ENCODE results near the gene RASA3. TPM values are rescaled to one million over a fixed set of nuclear protein-coding genes. Genes with fewer than 3 reads are reported as not detected.
"Not testable (repeated sequence)": the region's sequence is repeated elsewhere in the genome, so short reads cannot be mapped to it uniquely, and the experiment has no call there.

RASA3 gene
- total RNA-seq, 4 donors from 2014 or later = 29.5 to 38.1 (median 34.6) TPM

DNA sequence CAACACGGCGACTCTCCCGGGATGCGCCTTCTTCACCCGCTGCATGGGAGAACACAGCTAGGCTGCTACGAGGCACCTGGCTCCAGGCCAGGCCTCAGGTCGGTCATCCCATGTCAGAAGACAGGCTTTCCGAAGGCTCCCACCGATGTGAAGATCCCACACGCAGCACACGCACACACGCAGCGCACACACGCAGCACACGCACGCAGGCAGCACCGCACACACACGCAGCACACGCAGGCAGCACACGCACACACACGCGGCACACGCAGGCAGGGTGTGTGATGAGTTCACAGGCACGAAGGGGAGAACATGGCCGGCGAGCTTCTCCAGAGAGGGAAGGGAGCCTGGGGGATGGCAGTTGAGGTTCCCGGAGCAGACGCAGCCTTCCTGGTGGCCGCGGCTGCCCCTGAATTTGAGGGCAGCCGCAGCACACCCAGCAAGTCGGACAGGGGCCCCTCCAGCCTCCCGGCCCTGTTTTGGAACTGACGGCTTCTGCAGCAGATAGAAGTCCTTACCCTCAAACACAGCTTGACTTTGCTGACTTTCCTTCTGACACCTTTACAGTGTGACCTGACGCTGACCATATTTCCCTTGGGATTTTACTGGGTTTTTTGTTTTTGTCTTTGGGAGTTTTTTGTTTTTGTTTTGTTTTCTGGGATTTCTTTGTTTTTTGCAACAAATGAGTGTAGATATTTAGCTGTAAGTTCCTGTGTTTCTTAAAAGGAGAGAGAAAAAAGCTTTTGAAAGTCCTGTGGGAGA lies 55.9 kb downstream of the RASA3 start:
- TF ChIP-seq, protein P1, sequence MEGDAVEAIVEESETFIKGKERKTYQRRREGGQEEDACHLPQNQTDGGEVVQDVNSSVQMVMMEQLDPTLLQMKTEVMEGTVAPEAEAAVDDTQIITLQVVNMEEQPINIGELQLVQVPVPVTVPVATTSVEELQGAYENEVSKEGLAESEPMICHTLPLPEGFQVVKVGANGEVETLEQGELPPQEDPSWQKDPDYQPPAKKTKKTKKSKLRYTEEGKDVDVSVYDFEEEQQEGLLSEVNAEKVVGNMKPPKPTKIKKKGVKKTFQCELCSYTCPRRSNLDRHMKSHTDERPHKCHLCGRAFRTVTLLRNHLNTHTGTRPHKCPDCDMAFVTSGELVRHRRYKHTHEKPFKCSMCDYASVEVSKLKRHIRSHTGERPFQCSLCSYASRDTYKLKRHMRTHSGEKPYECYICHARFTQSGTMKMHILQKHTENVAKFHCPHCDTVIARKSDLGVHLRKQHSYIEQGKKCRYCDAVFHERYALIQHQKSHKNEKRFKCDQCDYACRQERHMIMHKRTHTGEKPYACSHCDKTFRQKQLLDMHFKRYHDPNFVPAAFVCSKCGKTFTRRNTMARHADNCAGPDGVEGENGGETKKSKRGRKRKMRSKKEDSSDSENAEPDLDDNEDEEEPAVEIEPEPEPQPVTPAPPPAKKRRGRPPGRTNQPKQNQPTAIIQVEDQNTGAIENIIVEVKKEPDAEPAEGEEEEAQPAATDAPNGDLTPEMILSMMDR (IDR thresholded peaks at IDR 0.05) = no peak
- TF ChIP-seq POLR2AphosphoS5 (IDR thresholded peaks at IDR 0.05) = no peak
- no peak for TF ChIP-seq EP300 (IDR thresholded peaks at IDR 0.05)
- no peak for TF ChIP-seq POLR2A (IDR thresholded peaks at IDR 0.05; ENCODE audit: low read depth)
- Histone ChIP-seq H3K27ac (replicated peaks in 1 of 4) (peak overlapping the region in 2 of 4 donors; percentile 69 to 70), H3K27me3 (no peaks in the 10 kb centered on the region), H3K4me1 (peaks cover 4 to 71% (median 43%) of the 10 kb centered on the region in 4 donors), H3K36me3 (peaks cover 0 to 31% (median 4%) of the 10 kb centered on the region in 4 donors), H3K9me3 (no peaks in the 10 kb centered on the region), H3K4me3 (no peak overlapping the region)
- DNase-seq (ENCODE audit: extremely low spot score) = no peak
- WGBS = 96% methylated on average over 12 of the region's 35 CpGs
- intact Hi-C loops (cut with DNase I) = no loop called here

DNA sequence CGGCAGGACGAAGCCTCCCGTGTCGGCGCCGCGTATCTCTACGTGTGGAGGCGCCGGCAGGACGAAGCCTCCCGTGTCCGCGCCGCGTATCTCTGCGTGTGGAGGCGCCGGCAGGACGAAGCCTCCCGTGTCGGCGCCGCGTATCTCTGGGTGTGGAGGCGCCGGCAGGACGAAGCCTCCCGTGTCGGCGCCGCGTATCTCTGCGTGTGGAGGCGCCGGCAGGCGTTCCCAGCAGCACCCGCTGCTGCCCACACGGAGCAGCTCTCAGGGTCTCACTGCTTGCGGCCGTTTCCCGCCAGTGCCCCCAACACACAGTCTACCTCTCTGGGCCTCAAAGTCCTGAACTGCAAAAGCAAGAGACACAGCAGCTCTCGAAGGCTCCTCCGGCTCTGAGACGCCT lies 56.6 kb downstream of the RASA3 start:
- not testable (repeated sequence) for H3K9me3 ChIP-seq

DNA sequence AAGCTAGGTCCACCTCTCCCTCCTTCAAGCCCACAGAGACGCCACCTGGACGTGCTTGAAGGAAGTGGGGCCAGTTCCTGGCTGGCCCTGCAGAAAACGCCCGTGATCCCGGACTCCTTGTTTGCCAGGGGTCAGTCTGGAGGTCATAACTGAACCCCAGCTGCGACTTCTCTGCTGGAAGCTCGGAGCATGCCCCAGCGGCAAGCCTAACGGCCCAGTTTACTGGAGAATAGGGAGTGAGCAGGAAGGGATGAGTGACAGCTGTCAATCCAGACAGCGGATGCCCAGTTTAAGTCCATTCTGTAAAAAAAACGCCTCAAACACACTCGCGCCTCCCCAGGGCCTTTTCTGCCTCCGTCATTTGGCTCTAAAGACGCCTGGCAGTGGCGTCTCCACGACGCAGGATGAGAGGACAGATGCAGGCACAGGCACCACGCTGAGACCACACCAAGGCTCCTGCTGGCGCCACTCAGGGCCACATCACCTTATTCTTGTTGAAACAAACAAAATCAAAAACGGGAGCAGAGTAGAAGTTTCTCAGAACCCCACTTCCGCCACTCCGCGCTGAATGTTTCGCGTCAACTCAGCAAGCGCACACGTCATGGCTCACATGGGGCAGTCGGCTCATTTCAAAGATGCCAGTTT lies 57.6 kb downstream of the RASA3 start:
- intact Hi-C loops (cut with DNase I) = no loop called here
- TF ChIP-seq, protein P1 (IDR thresholded peaks at IDR 0.05) = no peak
- TF ChIP-seq EP300 (IDR thresholded peaks at IDR 0.05) (no peak), POLR2A (IDR thresholded peaks at IDR 0.05; ENCODE audit: low read depth) (no peak), POLR2AphosphoS5 (IDR thresholded peaks at IDR 0.05) (no peak)
- 86% methylated on average over 28 of the region's 29 CpGs for WGBS

More for the DNA sequence above, 56.6 kb downstream of the RASA3 start:
- WGBS = 95% methylated on average over 32 of the region's 45 CpGs
- DNase-seq (ENCODE audit: extremely low spot score); H3K27me3 ChIP-seq; H3K4me3 ChIP-seq; intact Hi-C loops (cut with DNase I); H3K27ac ChIP-seq (replicated peaks in 1 of 4): not testable (repeated sequence)
- peaks cover 0 to 36% (median 4%) of the 10 kb centered on the region in 4 donors for H3K36me3 ChIP-seq
- H3K4me1 ChIP-seq = peaks cover 4 to 70% (median 49%) of the 10 kb centered on the region in 4 donors

DNA sequence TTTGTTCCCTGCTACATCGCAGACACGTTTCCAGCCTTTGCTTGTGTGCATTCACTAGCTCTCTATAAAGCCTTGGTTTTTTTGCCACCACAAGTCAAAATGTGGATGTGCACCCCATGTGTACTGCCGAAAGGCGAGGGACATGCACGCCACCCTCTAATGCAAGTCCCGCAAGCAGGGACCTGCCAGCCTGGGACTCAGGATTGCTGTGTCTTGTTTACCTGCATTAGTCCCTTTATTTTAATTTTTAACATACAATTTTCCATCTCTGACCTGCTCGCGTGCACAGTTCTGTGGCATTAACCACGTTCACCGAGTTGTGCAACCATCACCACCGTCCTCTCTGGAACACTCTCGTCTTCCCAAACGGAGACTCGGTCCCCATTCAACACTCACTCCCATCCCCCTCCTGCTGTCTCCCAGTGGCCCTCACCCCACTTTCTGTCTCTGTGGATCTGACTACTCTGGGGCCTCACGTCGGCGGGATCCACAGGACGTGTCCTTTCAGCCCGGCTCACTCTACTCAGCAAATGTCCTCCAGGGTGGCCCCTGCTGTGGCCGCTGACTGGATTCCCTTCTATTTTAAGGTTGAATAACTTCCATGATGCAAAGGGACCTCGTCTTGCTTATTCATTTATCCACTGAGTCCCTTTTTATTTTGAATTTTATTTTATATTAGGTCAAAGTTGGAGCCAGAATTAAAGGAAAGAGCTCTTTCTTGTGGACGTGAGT lies 58.4 kb downstream of the RASA3 start:
- no peak for DNase-seq (ENCODE audit: extremely low spot score)
- H3K9me3 ChIP-seq = no peaks in the 10 kb centered on the region
- 89% methylated on average over 22 of the region's 22 CpGs for WGBS
- H3K27me3 ChIP-seq = no peaks in the 10 kb centered on the region
- H3K27ac ChIP-seq (replicated peaks in 1 of 4) = peak overlapping the region in 2 of 4 donors; percentile 27 to 29
- TF ChIP-seq POLR2AphosphoS5 (IDR thresholded peaks at IDR 0.05) (no peak), EP300 (IDR thresholded peaks at IDR 0.05) (no peak), POLR2A (IDR thresholded peaks at IDR 0.05; ENCODE audit: low read depth) (no peak)
- TF ChIP-seq, protein P1 (IDR thresholded peaks at IDR 0.05) = no peak
- intact Hi-C loops (cut with DNase I) = no loop called here
- peaks cover 6 to 59% (median 42%) of the 10 kb centered on the region in 4 donors for H3K4me1 ChIP-seq
- no peak overlapping the region for H3K4me3 ChIP-seq
- H3K36me3 ChIP-seq = peaks cover 0 to 36% (median 4%) of the 10 kb centered on the region in 4 donors

More for the DNA sequence above, 57.6 kb downstream of the RASA3 start:
- H3K4me1 ChIP-seq = peaks cover 4 to 62% (median 45%) of the 10 kb centered on the region in 4 donors
- H3K27me3 ChIP-seq = no peaks in the 10 kb centered on the region
- peaks cover 0 to 36% (median 4%) of the 10 kb centered on the region in 4 donors for H3K36me3 ChIP-seq
- peak overlapping the region in 2 of 4 donors; percentile 27 to 29 for H3K27ac ChIP-seq (replicated peaks in 1 of 4)
- H3K9me3 ChIP-seq = no peaks in the 10 kb centered on the region
- no peak overlapping the region for H3K4me3 ChIP-seq
- DNase-seq (ENCODE audit: extremely low spot score) = no peak

DNA sequence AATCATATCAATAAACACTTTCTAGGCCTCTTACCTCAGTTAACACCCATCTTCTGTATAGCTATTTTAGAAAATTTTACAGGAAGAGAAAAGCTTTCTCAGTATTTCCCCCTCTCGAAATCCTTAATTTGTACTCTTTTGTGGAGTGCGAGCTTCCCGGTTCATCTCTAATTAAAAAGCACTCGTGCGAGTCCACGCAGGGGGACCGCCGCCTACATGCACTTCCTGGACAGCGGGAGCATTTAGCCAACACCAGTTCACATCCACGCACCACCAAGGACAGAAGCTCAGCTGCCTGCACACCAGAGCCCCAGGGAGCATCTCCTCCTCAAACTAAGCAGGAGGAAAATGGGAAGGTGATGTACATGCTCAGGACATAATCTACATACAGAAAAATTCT lies 60.0 kb downstream of the RASA3 start:
- Histone ChIP-seq H3K4me1 (peaks cover 21 to 59% (median 42%) of the 10 kb centered on the region in 4 donors), H3K9me3 (no peaks in the 10 kb centered on the region), H3K4me3 (no peak overlapping the region), H3K27ac (replicated peaks in 1 of 4) (peak overlapping the region in 2 of 4 donors; percentile 16 to 30), H3K27me3 (no peaks in the 10 kb centered on the region), H3K36me3 (peaks cover 0 to 36% (median 4%) of the 10 kb centered on the region in 4 donors)
- WGBS = 92% methylated on average over 10 of the region's 10 CpGs
- TF ChIP-seq POLR2AphosphoS5 (IDR thresholded peaks at IDR 0.05) = no peak
- no peak for TF ChIP-seq POLR2A (IDR thresholded peaks at IDR 0.05; ENCODE audit: low read depth)
- TF ChIP-seq, protein P1 (IDR thresholded peaks at IDR 0.05) = no peak
- TF ChIP-seq EP300 (IDR thresholded peaks at IDR 0.05) = no peak
- intact Hi-C loops (cut with DNase I) = no loop called here
- no peak for DNase-seq (ENCODE audit: extremely low spot score)

All from esophagus muscularis mucosa (tissue), 4 donors.